Measurements from ENCODE around the gene RPA4. TPM values are rescaled to one million over a fixed set of nuclear protein-coding genes. Genes with fewer than 3 reads are reported as not detected.

Gene RPA4
- total and polyA plus RNA-seq, 10 of the 15 experiments (the other 5 are each of a cell fraction or from before 2014, with no cell fraction given), result 0.20 to 1.3 (median 0.43) TPM

- TF ChIP-seq CHD2 (IDR thresholded peaks at IDR 0.05; ENCODE audit: borderline replicate concordance, low read depth, low read length), result no peak
- no peak for TF ChIP-seq USF1 (IDR thresholded peaks at IDR 0.05; ENCODE audit: borderline replicate concordance, extremely low read length, insufficient read depth, low read depth, low read length)
- TF ChIP-seq ZBED1 (IDR thresholded peaks at IDR 0.05; ENCODE audit: borderline replicate concordance), result no peak
- TF ChIP-seq ZNF207 (IDR thresholded peaks at IDR 0.05; ENCODE audit: borderline replicate concordance), result no peak
- TF ChIP-seq TCF7 (IDR thresholded peaks at IDR 0.05; ENCODE audit: borderline replicate concordance), result no peak
- no peak for TF ChIP-seq IRF3 (IDR thresholded peaks at IDR 0.05)
- no peak for TF ChIP-seq SREBF2 (IDR thresholded peaks at IDR 0.05; ENCODE audit: low read length)
Observed at GRCh38 chrX:96919672-96920071, 36.0 kb downstream of the RPA4 start (continued).

- RAD21 ChIA-PET (ENCODE audit: unreplicated experiment), result no interaction called here
- SMC1A ChIA-PET (ENCODE audit: uncharacterized antibody, unreplicated experiment), result interaction anchor here (1.4 kb wide), 1 partner anchor 17 kb away, joined by 4 read pairs; no protein-coding TSS in a partner anchor
- in situ Hi-C loops (cut with MboI), result no loop called here
- H2AFZ ChIP-seq (ENCODE audit: control insufficient read depth, low read depth, low read length), result no peak overlapping the region
- POLR2A ChIA-PET, result no interaction called here
- FAIRE-seq, result no peak
- DNase-seq (ENCODE audit: low read depth, low spot score), result no peak
- H3K27me3 ChIP-seq (replicated peaks in 1 of 2; ENCODE audit: control insufficient read depth in 2 of 2, insufficient read depth in 2 of 2, low read length in 1 of 2), result no peaks in the 10 kb centered on the region
- H3K36me3 ChIP-seq (ENCODE audit: control insufficient read depth in 2 of 2, insufficient read depth in 2 of 2, low read length in 1 of 2), result no peaks in the 10 kb centered on the region
- ATAC-seq, result no peak
- H3K4me1 ChIP-seq (ENCODE audit: control insufficient read depth, insufficient read depth, low read length), result no peaks in the 10 kb centered on the region
- intact Hi-C loops (cut with micrococcal nuclease; ENCODE audit: unreplicated experiment), result no loop called here
- CTCF ChIA-PET, result no interaction called here
- no peaks in the 10 kb centered on the region for H3K9me3 ChIP-seq (replicated peaks; ENCODE audit: control insufficient read depth, insufficient read depth, low read length)
- 74% methylated on average over 3 of the region's 3 CpGs for WGBS (ENCODE audit: insufficient coverage, insufficient replicate concordance, low lambda C conversion rate, missing lambda C conversion rate)
- no peak overlapping the region for H3K4me2 ChIP-seq (ENCODE audit: control insufficient read depth, insufficient read depth)
- no peak overlapping the region for H3K9ac ChIP-seq (ENCODE audit: control insufficient read depth, insufficient read depth, low read length)
- no TSS peak for BruUV-seq (replicated peaks)
- no peaks in the 10 kb centered on the region for H3K79me2 ChIP-seq (ENCODE audit: control insufficient read depth, insufficient read depth, low read length)
- H3K4me3 ChIP-seq, result no peak overlapping the region
- TF ChIP-seq E4F1 (IDR thresholded peaks at IDR 0.05; ENCODE audit: borderline replicate concordance, partially characterized antibody) (no peak), SMAD5 (IDR thresholded peaks at IDR 0.05; ENCODE audit: low read depth) (no peak)
- H4K20me1 ChIP-seq (ENCODE audit: control insufficient read depth, insufficient read depth), result no peaks in the 10 kb centered on the region
- no peak overlapping the region for H3K27ac ChIP-seq (ENCODE audit: control insufficient read depth, insufficient read depth)
Observed at GRCh38 chrX:96924581-96924980, 40.9 kb downstream of the RPA4 start.
